ENCODE measurements around the gene GRIK1. TPM values are rescaled to one million over a fixed set of nuclear protein-coding genes. Genes with fewer than 3 reads are reported as not detected.
"Not testable (repeated sequence)": the region's sequence is repeated elsewhere in the genome, so short reads cannot be mapped to it uniquely, and the experiment has no call there.

Gene GRIK1
- total RNA-seq: 0.06 TPM in 1 of 2 replicates, not detected in the other

- DNase-seq (ENCODE audit: extremely low read depth, low read depth, low spot score): no peak
Measured at GRCh38 chr21:29939924-29940275, at the start of gene GRIK1. GRIK1 (minus strand) TSS chr21:29939996.

GRCh38 chr21:29987762-29988161, 48.0 kb upstream of the GRIK1 start:
- DNase-seq (ENCODE audit: extremely low read depth, low read depth, low spot score): no peak

GRCh38 chr21:29985866-29986265, 46.1 kb upstream of the GRIK1 start:
- DNase-seq (ENCODE audit: extremely low read depth, low read depth, low spot score): no peak

DNA sequence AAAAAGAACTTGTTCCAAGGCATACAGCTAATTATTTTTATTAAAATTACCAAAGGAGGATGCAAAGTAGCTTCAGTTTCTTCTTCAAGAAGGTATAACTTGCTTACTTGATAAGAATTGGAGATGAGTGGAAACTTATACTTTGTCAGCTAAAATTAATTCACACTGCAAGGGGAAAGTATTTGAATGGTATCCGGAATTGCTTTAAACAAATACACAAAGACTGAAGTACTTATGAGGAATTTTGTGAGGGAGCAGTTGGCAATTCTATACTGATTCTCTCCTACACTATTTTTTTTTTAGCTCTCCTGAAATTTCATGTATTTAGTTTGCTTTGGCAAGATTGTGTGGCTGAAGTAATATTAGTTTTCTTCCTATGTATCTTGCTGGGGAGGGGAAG, 39.2 kb upstream of the GRIK1 start:
- DNase-seq (ENCODE audit: extremely low read depth, low read depth, low spot score): no peak

GRCh38 chr21:29975776-29976175, 36.0 kb upstream of the GRIK1 start:
- no peak for DNase-seq (ENCODE audit: extremely low read depth, low read depth, low spot score)

DNA sequence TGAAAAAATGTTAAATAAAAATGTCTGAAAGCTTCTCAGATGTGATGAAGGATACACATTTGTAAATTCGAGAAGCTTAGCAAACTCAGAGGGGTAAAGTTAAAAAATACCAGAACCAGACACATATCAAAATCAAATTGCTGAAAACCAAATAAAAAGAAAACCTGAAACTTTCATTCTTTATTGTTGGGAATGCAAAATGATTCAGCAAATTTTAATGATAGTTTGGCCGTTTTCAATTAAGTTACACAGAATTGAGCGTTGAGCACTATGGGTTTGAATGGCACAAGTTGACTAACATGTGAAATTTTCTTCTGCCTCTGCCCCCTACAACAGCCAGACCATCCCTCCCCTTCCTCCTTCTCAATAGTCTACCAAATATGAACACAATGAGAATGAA, 33.5 kb upstream of the GRIK1 start:
- no peak for DNase-seq (ENCODE audit: extremely low read depth, low read depth, low spot score)

DNA sequence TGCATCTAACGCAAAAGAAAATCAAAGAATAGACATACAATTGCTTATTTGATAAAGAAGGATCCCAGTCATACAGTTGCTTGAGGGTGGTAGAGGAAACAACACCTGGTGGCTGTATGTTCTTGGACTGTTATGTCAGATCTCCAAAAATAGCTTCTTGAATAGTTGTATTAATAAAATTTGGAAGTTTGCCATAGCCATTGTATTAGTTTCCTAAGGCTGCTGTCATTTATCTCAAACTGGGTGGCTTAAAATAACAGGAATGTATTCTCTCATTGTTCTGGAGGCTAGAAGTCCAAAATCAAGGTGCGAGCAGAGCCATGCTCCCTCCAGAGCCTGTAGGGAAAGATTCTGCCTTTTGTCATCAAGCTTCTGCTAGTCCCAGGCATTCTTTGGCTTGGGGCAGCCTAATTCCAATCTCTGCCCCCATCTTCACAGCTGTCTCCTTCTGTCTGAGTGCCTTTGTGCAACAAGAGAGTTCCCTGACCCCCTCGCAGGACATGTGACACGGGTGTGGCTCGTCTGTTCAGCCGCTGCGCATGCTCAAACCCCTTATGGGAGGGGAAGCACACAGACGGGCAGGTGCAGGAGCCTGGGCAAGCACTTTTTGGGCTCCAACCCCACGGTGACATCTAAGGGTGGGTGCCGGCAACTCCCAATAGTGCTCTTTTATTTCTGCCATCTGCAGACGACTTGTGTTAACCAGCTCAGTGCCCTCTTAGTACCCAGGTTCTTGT, 21.7 kb upstream of the GRIK1 start:
- no peak for DNase-seq (ENCODE audit: extremely low read depth, low read depth, low spot score)

DNA sequence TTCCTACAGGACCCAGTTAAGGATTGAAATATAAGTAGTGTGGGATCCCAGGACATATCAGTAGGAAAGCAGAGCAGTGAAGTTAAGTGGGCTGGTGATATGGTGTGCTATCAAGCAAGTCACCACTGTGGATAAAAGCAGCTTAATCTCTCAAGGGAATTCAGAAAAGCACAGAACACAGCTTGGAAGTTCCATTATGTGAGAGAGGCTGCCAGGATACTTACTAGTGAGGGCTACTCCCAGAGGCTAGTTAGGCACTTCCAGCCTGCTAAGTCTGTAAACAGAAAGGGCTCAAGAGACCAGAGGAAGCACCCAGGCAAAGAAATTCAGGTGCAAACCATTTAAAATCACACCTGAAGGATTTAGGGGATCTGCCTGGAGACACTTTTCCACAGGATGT, 18.8 kb upstream of the GRIK1 start:
- DNase-seq (ENCODE audit: extremely low read depth, low read depth, low spot score): no peak

DNA sequence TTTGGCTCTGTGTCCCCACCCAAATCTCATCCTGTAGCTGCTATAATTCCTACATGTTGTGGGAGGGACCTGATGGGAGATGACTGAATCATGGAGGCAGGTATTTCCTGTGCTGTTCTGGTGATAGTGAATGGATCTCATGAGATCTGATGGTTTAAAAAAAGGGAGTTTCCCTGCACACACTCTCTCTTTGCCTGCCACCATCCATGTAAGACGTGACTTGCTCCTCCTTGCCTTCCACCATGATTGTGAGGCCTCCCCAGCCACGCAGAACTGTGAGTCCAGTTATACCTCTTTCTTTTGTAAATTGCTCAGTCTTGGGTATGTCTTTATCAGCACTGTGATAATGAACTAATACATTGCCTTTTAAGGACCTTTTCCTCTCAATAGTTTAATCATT, 18.2 kb upstream of the GRIK1 start:
- DNase-seq (ENCODE audit: extremely low read depth, low read depth, low spot score): not testable (repeated sequence)

- DNase-seq (ENCODE audit: extremely low read depth, low read depth, low spot score): no peak
Measured at GRCh38 chr21:29953690-29954089, 13.9 kb upstream of the GRIK1 start.

DNA sequence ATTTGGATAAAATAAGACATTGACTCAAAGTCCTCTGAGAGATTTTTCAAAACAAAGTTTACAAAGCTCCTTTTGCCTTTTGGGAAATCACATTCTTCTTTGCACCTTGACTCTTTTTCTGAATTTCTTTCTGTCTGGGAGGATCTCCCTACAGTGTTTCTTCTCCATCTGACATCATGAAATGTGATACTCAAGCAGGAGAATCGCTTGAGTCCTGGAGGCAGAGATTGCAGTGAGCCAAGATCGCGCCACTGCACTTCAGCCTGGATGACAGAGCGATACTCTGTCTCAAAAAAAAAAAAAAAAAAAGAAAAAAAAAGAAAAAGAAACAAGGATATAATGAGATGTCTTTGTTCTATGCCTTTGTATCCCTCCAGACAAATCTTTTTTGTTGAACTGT, 13.3 kb upstream of the GRIK1 start:
- no peak for DNase-seq (ENCODE audit: extremely low read depth, low read depth, low spot score)

DNA sequence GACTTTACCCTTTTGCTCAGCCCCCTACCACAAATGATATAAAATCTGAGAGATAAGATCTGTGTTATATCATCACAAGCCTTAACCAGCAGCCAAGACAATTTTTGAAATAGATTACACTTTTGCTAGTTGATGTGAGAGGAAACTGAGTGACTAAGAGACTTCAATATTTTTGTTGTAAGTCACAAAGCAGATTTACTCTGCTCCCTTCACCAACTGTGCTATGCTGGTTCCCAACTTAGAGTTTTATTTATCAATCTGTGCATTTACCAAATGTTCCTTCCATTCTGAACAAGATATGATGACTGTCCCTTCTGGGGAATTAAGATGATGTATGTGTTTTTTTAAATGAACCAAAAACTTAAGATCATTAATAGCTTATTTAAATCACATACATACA, 12.1 kb upstream of the GRIK1 start:
- no peak for DNase-seq (ENCODE audit: extremely low read depth, low read depth, low spot score)

GRCh38 chr21:29949991-29950390, 10.2 kb upstream of the GRIK1 start:
- no peak for DNase-seq (ENCODE audit: extremely low read depth, low read depth, low spot score)

DNA sequence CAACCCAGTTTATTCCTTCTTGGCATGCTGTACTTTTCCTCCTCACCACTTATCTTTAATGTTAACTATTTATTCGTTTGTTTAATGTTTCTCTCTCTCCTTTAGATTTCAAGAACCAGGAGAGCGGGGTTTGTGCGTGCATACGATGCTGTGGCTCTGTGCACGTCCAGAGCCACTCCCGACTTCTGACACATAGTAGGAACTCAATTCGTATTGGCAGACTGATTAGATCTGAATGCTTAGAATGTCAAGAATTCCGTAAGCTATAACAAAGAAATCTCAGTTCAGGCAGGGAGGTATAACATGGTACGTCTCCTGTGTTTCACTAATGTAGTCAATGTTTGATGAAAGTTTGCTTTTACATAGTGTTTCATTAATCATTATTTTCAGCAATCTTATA, 7.3 kb upstream of the GRIK1 start:
- DNase-seq (ENCODE audit: extremely low read depth, low read depth, low spot score): no peak

DNA sequence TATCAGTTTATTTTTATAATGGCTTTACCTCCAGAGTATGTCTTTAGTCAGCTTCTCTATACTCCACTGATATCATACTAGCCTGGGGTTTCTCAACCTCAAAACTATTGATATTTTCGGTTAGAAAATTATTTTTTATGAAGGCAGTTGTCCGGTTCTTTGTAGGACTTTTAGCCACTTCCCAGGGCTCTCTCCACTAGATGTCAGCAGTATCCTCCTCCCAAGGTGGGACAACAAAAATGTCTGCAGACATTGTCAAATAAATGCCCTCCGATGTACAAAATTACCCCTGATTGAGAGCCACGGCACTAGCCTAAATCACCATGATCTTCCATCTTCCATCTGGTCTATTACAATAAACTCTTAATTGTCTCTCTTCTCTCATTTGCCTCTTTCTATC, 4.1 kb upstream of the GRIK1 start:
- DNase-seq (ENCODE audit: extremely low read depth, low read depth, low spot score): no peak

DNA sequence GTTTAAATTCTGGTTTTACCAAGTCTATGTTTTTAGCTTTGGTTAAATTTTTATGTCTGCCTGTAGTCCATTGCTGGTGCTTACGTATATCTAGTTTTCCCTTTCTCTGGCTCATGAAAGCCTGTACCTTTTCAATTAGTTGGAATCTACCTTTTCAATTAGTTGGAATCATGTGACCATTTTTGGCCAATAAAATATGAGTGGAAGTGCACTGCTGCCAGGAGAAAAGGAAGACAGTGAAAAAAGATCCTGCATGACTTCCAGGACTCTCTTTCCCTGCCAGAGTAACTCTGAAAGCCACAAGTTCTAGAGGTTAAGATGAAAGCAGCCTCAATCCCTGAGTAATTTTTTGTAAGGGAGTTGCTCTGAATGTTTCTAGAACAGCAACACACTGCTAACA, 2.2 kb upstream of the GRIK1 start:
- no peak for DNase-seq (ENCODE audit: extremely low read depth, low read depth, low spot score)

GRCh38 chr21:29940991-29941390, 1.2 kb upstream of the GRIK1 start:
- no peak for DNase-seq (ENCODE audit: extremely low read depth, low read depth, low spot score)

GRCh38 chr21:29940361-29940760, 565 bp upstream of the GRIK1 start:
- no peak for DNase-seq (ENCODE audit: extremely low read depth, low read depth, low spot score)

- no peak for DNase-seq (ENCODE audit: extremely low read depth, low read depth, low spot score)
Measured at GRCh38 chr21:29939104-29939923, 482 bp downstream of the GRIK1 start.

DNA sequence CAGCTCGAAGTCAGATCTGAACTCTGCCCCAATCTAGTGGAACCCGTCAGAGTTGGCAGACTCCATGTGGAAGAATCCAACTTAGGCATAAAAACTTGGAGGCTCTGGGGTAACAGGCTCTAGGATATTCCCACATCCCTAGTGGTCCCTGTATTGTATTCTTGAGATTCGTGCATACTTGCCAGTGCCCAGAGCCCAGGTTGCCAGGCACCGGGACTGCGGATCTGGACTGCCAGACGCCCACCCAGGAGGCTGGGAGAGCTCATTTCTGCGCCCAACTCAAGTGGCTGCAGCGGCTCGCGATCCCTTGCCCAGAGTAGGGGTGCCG, 1.1 kb downstream of the GRIK1 start:
- DNase-seq (ENCODE audit: extremely low read depth, low read depth, low spot score): no peak

DNA sequence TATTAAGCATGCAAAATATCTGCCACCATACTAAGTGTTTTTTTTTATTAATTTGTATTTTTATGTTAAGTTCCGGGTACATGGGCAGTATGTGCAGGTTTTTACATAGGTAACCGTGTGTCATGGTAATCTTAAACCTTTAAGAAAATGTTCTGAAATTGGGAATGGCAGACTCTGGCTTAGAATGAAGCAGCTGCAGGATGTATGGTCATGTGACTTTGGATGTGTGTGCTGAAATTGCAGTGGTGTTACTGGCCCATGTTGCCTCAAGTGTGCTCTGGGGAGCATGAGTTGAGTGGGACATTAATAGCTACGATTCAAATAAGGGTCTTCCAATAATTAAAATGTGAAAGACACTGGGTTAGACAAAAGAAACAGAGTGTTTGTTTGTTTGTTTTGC, 6.7 kb downstream of the GRIK1 start:
- no peak for DNase-seq (ENCODE audit: extremely low read depth, low read depth, low spot score)

DNA sequence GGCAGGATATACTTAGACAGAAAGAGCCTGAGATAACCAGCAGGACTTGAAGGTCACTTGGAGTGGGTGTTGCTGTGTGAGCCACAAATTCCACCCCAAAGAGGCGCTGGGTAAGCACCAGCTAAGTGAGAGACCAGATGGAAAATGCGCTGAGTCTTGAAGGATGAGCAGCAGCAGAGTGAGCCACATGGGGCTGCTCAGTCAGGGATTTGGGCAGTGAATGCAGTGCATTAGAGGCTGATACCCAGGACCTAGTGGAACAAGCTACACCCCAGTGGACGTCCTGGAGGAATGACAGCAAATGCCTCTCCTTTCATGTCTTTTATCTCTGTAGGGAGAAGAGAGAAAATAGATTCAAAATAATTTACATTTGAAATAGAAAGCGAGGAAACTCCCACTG, 11.3 kb downstream of the GRIK1 start:
- no peak for DNase-seq (ENCODE audit: extremely low read depth, low read depth, low spot score)

GRCh38 chr21:29920938-29921337, 18.9 kb downstream of the GRIK1 start:
- no peak for DNase-seq (ENCODE audit: extremely low read depth, low read depth, low spot score)

All from glomerular endothelial cell (primary cell).